Smooth muscle cell (in vitro differentiated cells): ENCODE data around the gene KAZN. TPM values are rescaled to one million over a fixed set of nuclear protein-coding genes. Genes with fewer than 3 reads are reported as not detected.

ENCODE experiments used
- DNase-seq: peaks from one replicate; lab custom pipeline; 2025; ENCODE audit not compliant: unreplicated experiment; lab: John Stamatoyannopoulos, UW
- H2AFZ ChIP-seq: fragments of 200-600 bp; sonication (generic); 2 replicates; pipeline ENCODE4 v1.6.0; 2016; ENCODE audit warnings: antibody characterized with exemption, low read depth, mild to moderate bottlenecking
- H3F3A ChIP-seq: fragments of 200-600 bp; sonication (generic); 2 replicates; pipeline ENCODE4 v1.6.0; 2017; ENCODE audit warnings: antibody characterized with exemption, low read depth
- H3K27ac ChIP-seq: fragments of 200-600 bp; sonication (generic); 2 replicates; pipeline ENCODE4 v1.5.1; 2016; ENCODE audit warnings: low read depth, mild to moderate bottlenecking
- H3K27me3 ChIP-seq: fragments of 200-600 bp; sonication (generic); 2 replicates; pipeline ENCODE4 v1.6.1; 2016; ENCODE audit warnings: low read depth, mild to moderate bottlenecking
- H3K36me3 ChIP-seq: fragments of 200-600 bp; sonication (generic); 2 replicates; pipeline ENCODE4 v1.5.1; 2016; ENCODE audit warnings: low read depth
- H3K4me1 ChIP-seq: fragments of 200-600 bp; sonication (generic); 2 replicates; pipeline ENCODE4 v1.5.1; 2016; ENCODE audit warnings: low read depth
- H3K4me2 ChIP-seq: fragments of 200-600 bp; sonication (generic); 2 replicates; pipeline ENCODE4 v1.6.0; 2016; ENCODE audit warnings: mild to moderate bottlenecking
- H3K4me3 ChIP-seq: fragments of 200-600 bp; sonication (generic); 2 replicates; pipeline ENCODE4 v1.5.1; 2016; ENCODE audit warnings: mild to moderate bottlenecking
- H3K79me2 ChIP-seq: fragments of 200-600 bp; sonication (generic); 2 replicates; pipeline ENCODE4 v1.6.0; 2016; ENCODE audit warnings: low read depth, mild to moderate bottlenecking
- H3K9ac ChIP-seq: fragments of 200-600 bp; sonication (generic); 2 replicates; pipeline ENCODE4 v1.6.0; 2016; ENCODE audit warnings: low read depth
- H3K9me3 ChIP-seq: fragments of 200-600 bp; sonication (generic); replicated peaks from 2 replicates; pipeline ENCODE4 v1.5.1; 2016; ENCODE audit warnings: low read depth
- H4K20me1 ChIP-seq: fragments of 200-600 bp; sonication (generic); 2 replicates; pipeline ENCODE4 v1.6.0; 2016; ENCODE audit warnings: low read depth
- CTCF ChIP-seq: fragments of 200-600 bp; sonication (generic); IDR thresholded peaks from 2 replicates; pipeline ENCODE4 v1.5.1; 2017; ENCODE audit warnings: borderline replicate concordance, mild to moderate bottlenecking, antibody characterized with exemption; ENCODE audit not compliant: insufficient read depth, poor library complexity, severe bottlenecking
- WGBS: methylation state at CpG from one replicate; pipeline ENCODE4 v1.1.7; 2016; ENCODE audit warnings: low lambda C conversion rate; 5-methylcytosine and 5-hydroxymethylcytosine counted together
- polyA plus RNA-seq: library from polyadenylated mRNA; unstranded; fragments of >200 nt; fragmentation: Nextera tagmentation; extraction: Ambion mirVana; gene quantifications from 2 replicates; pipeline ENCODE4 v1.2.1, GENCODE V29; 2016
- total RNA-seq: library from RNA; depleted of rRNA; stranded (reverse); fragments of >200 nt; gene quantifications from 2 replicates; pipeline ENCODE4 v1.2.3, GENCODE V29; 2014

KAZN gene
- total and polyA plus RNA-seq, 2 experiments from 2014 or later, result 6.3 to 8.2 TPM

- no peak overlapping the region for H3K4me2 ChIP-seq
- no peak for TF ChIP-seq CTCF
- no peak overlapping the region for H3K27ac ChIP-seq
- H4K20me1 ChIP-seq, result no peaks in the 10 kb centered on the region
- no peaks in the 10 kb centered on the region for H3K9me3 ChIP-seq
- no peaks in the 10 kb centered on the region for H3K36me3 ChIP-seq
- no peak for DNase-seq
- H2AFZ ChIP-seq, result no peak overlapping the region
- no peaks in the 10 kb centered on the region for H3K4me1 ChIP-seq
- no peaks in the 10 kb centered on the region for H3K27me3 ChIP-seq
- no peak overlapping the region for H3K9ac ChIP-seq
- no peaks in the 10 kb centered on the region for H3K79me2 ChIP-seq
- no peak overlapping the region for H3K4me3 ChIP-seq
- H3F3A ChIP-seq, result no peaks in the 10 kb centered on the region
- WGBS, result 92% methylated on average over 6 of the region's 6 CpGs
These were observed 257.3 kb downstream of the KAZN start for GRCh38 chr1:14855801-14856200.

DNA sequence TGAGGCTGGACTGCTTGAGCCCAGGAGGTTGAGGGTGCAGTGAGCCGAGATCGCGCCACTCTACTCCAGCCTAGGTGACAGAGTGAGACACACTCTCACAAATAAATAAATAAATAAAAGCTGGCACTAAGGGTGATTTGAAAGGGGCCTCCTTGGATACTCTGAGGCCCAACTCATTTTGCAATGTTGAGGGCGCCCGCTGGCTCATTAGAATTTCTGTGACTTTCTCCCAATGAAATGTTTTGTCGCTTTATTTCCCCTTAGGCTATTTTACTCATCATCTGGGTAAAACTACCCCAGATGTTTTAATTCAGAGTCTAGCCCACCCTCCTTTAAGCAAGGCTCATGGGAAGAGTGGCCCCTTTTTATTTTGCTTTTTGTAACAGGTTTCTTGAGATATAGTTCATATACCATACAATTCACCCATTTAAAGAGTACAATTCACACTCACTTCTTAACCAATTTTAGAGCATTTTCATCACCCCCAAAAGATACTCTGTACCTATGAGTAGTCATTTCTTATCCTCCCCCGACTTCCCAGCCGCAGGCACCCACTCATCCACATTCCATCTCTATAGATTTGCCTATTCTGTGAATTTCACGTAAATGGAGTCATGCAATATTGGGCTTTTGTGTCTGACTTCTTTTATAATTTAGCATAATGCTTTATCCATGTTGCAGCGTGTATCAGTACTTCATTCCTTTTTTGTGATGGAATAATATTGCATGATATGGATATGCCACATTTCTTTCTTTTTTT is 259.1 kb downstream of the KAZN start:
- Histone ChIP-seq H3K4me3 (no peak overlapping the region), H3K36me3 (no peaks in the 10 kb centered on the region), H3K27ac (no peak overlapping the region), H3K79me2 (no peaks in the 10 kb centered on the region), H2AFZ (no peak overlapping the region), H4K20me1 (no peaks in the 10 kb centered on the region), H3K4me2 (no peak overlapping the region), H3K4me1 (no peaks in the 10 kb centered on the region), H3K27me3 (no peaks in the 10 kb centered on the region), H3K9ac (no peak overlapping the region), H3F3A (no peaks in the 10 kb centered on the region), H3K9me3 (no peaks in the 10 kb centered on the region)
- TF ChIP-seq CTCF, result no peak
- DNase-seq, result no peak
- WGBS, result 90% methylated on average over 10 of the region's 10 CpGs

- Histone ChIP-seq H4K20me1 (no peaks in the 10 kb centered on the region), H3K4me1 (no peaks in the 10 kb centered on the region), H3K36me3 (no peaks in the 10 kb centered on the region), H3K27ac (no peak overlapping the region), H3K27me3 (peaks cover 3% of the 10 kb centered on the region), H3K4me3 (no peak overlapping the region), H3F3A (no peaks in the 10 kb centered on the region), H3K9me3 (no peaks in the 10 kb centered on the region), H3K79me2 (no peaks in the 10 kb centered on the region), H3K4me2 (no peak overlapping the region), H3K9ac (no peak overlapping the region), H2AFZ (no peak overlapping the region)
- WGBS, result 90% methylated on average over 13 of the region's 13 CpGs
- no peak for TF ChIP-seq CTCF
- DNase-seq, result no peak
These were observed 263.8 kb downstream of the KAZN start for GRCh38 chr1:14862114-14862771.
